ENCODE data around the gene FBXO48. TPM values are rescaled to one million over a fixed set of nuclear protein-coding genes. Genes with fewer than 3 reads are reported as not detected.

Gene FBXO48
- total and polyA plus RNA-seq, 10 of the 15 experiments (the other 5 are each of a cell fraction or from before 2014, with no cell fraction given): 0.56 to 2.3 (median 1.2) TPM

DNA sequence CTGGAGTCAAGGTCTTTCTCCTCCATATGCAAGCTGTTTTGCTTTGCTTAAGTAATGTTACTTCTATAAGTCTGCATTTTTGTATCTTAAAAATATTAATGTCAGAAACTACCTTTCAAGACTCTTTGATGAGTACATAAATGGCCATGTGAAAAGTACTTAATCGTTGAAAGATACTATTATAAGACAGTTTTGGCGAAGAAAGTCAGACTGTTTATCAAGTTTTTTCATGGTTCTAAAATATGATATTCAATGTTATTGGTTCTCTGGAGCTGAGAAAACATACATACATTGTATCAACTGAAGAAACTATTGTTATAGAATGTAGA lies 25.1 kb downstream of the FBXO48 start:
- POLR2A ChIA-PET: interaction anchor here (0.8 to 5.1 kb wide), 11 partner anchors 14 to 321 kb away, joined by 3 to 70 read pairs (median 14); partner anchors contain the start of gene PLEK
- 97% methylated on average over 2 of the region's 2 CpGs for WGBS (ENCODE audit: insufficient coverage, insufficient replicate concordance, low lambda C conversion rate, missing lambda C conversion rate)
- H2AFZ ChIP-seq (ENCODE audit: control insufficient read depth, low read depth, low read length): peak overlapping the region; percentile 61

More for the DNA sequence above, 25.1 kb downstream of the FBXO48 start:
- Histone ChIP-seq H3K9me3 (replicated peaks; ENCODE audit: control insufficient read depth, insufficient read depth, low read length) (no peaks in the 10 kb centered on the region; the same call in 2 of the 3 replicates), H3K9ac (ENCODE audit: control insufficient read depth, insufficient read depth, low read length) (no peak overlapping the region), H3K79me2 (ENCODE audit: control insufficient read depth, insufficient read depth, low read length) (peaks cover 3% of the 10 kb centered on the region), H3K4me1 (ENCODE audit: control insufficient read depth, insufficient read depth, low read length) (peaks cover 30% of the 10 kb centered on the region), H3K27ac (ENCODE audit: control insufficient read depth, insufficient read depth) (no peak overlapping the region), H4K20me1 (ENCODE audit: control insufficient read depth, insufficient read depth) (no peaks in the 10 kb centered on the region), H3K4me2 (ENCODE audit: control insufficient read depth, insufficient read depth) (no peak overlapping the region), H3K4me3 (no peak overlapping the region), H3K36me3 (ENCODE audit: control insufficient read depth in 2 of 2, insufficient read depth in 2 of 2, low read length in 1 of 2) (no peaks in the 10 kb centered on the region), H3K27me3 (replicated peaks in 1 of 2; ENCODE audit: control insufficient read depth in 2 of 2, insufficient read depth in 2 of 2, low read length in 1 of 2) (no peaks in the 10 kb centered on the region)
- ChIA-PET CTCF (interaction anchor here (0.7 to 7.1 kb wide), 35 partner anchors 12 to 320 kb away, joined by 3 to 91 read pairs (median 6); partner anchors contain the start of genes APLF, FBXO48, PLEK and PNO1), RAD21 (ENCODE audit: unreplicated experiment) (interaction anchor here (0.7 to 7.4 kb wide), 29 partner anchors 15 to 411 kb away, joined by 3 to 211 read pairs (median 8); partner anchors contain the start of genes APLF, FBXO48, PLEK and PNO1), SMC1A (ENCODE audit: uncharacterized antibody, unreplicated experiment) (interaction anchor here (0.8 to 9.4 kb wide), 25 partner anchors 11 to 320 kb away, joined by 3 to 259 read pairs (median 7); partner anchors contain the start of genes APLF, FBXO48 and PLEK)
- DNase-seq (ENCODE audit: low read depth, low spot score) (no peak), ATAC-seq (no peak), FAIRE-seq (no peak)
- TF ChIP-seq SREBF1 (IDR thresholded peaks at IDR 0.05; ENCODE audit: low read length) (no peak), GATAD2B (conservative IDR thresholded peaks at IDR 0.05; ENCODE audit: low read depth) (no peak), BACH1 (IDR thresholded peaks at IDR 0.05; ENCODE audit: borderline replicate concordance) (no peak), TCF12 (IDR thresholded peaks at IDR 0.05; ENCODE audit: low read depth, low read length) (no peak), IRF4 (IDR thresholded peaks at IDR 0.05; ENCODE audit: low read depth, low read length) (no peak), CHD4 (IDR thresholded peaks at IDR 0.05) (no peak), GABPA (IDR thresholded peaks at IDR 0.05; ENCODE audit: low read depth) (no peak), POU2F2 (IDR thresholded peaks at IDR 0.05; ENCODE audit: borderline replicate concordance, low read depth, low read length) (no peak)
- TF ChIP-seq, protein P1, sequence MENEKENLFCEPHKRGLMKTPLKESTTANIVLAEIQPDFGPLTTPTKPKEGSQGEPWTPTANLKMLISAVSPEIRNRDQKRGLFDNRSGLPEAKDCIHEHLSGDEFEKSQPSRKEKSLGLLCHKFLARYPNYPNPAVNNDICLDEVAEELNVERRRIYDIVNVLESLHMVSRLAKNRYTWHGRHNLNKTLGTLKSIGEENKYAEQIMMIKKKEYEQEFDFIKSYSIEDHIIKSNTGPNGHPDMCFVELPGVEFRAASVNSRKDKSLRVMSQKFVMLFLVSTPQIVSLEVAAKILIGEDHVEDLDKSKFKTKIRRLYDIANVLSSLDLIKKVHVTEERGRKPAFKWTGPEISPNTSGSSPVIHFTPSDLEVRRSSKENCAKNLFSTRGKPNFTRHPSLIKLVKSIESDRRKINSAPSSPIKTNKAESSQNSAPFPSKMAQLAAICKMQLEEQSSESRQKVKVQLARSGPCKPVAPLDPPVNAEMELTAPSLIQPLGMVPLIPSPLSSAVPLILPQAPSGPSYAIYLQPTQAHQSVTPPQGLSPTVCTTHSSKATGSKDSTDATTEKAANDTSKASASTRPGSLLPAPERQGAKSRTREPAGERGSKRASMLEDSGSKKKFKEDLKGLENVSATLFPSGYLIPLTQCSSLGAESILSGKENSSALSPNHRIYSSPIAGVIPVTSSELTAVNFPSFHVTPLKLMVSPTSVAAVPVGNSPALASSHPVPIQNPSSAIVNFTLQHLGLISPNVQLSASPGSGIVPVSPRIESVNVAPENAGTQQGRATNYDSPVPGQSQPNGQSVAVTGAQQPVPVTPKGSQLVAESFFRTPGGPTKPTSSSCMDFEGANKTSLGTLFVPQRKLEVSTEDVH (IDR thresholded peaks at IDR 0.05; ENCODE audit: low read depth, partially characterized antibody): no peak
- TF ChIP-seq, protein P2, sequence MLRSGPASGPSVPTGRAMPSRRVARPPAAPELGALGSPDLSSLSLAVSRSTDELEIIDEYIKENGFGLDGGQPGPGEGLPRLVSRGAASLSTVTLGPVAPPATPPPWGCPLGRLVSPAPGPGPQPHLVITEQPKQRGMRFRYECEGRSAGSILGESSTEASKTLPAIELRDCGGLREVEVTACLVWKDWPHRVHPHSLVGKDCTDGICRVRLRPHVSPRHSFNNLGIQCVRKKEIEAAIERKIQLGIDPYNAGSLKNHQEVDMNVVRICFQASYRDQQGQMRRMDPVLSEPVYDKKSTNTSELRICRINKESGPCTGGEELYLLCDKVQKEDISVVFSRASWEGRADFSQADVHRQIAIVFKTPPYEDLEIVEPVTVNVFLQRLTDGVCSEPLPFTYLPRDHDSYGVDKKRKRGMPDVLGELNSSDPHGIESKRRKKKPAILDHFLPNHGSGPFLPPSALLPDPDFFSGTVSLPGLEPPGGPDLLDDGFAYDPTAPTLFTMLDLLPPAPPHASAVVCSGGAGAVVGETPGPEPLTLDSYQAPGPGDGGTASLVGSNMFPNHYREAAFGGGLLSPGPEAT (IDR thresholded peaks at IDR 0.05; ENCODE audit: low read depth): no peak
- TF ChIP-seq, protein P3, sequence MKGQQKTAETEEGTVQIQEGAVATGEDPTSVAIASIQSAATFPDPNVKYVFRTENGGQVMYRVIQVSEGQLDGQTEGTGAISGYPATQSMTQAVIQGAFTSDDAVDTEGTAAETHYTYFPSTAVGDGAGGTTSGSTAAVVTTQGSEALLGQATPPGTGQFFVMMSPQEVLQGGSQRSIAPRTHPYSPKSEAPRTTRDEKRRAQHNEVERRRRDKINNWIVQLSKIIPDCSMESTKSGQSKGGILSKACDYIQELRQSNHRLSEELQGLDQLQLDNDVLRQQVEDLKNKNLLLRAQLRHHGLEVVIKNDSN (IDR thresholded peaks at IDR 0.05; ENCODE audit: borderline replicate concordance, extremely low read length, insufficient read depth, low read depth, low read length): no peak
- no TSS peak for BruUV-seq (replicated peaks)
- in situ Hi-C loops (cut with MboI) (loop anchor here (5.0 to 25.0 kb wide), 6 partner anchors 80 to 2005 kb away; partner anchors contain the start of gene MEIS1), intact Hi-C loops (cut with micrococcal nuclease; ENCODE audit: unreplicated experiment) (loop anchor here (1.0 to 5.0 kb wide), 11 partner anchors 18 to 380 kb away; partner anchors contain the start of genes C1D and PPP3R1)
